Measurements from ENCODE around the gene SIX3.

Gene SIX3

DNA sequence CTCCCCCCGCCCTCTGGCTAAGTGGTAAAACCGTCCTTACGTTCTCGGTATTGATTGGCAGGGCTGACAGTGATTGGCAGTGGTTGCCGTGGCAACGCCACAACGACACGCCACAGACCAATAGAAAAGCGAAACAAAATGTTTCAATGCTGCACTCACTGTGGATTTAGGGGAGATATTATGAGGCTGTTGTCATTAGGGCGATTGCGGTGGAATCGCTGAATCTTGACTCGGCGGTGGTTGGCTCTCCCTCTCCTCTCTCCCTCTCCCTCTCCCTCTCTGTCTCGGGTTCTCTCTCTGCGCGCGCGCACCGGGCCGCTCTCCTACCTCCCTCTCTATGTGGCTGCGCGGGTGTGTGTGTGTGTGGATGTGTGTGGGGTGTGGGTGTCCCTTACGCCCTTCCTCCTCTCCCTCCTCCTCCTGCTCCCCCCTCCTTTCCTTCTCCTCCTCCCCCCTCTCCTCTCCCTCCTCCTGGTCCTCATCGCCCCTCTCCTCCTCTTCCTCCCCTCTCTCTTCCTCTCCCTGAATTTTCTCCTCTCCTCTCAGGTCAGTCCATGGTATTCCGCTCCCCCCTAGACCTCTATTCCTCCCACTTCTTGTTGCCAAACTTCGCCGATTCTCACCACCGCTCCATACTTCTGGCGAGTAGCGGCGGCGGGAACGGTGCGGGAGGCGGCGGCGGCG is at the start of gene SIX3:
SIX3 (plus strand) TSS at position 152 of the 684 bp plus-strand sequence; CDS start at position 555, 403 bp downstream.
- TF ChIP-seq CTCF (IDR thresholded peaks at IDR 0.05), result no peak
- peaks cover 100% of the 10 kb centered on the region for H3K27me3 ChIP-seq
- no peaks in the 10 kb centered on the region for H3K36me3 ChIP-seq
- no peaks in the 10 kb centered on the region for H3K9me3 ChIP-seq
- no peak within 1 kb of the TSS for H3K4me3 ChIP-seq (ENCODE audit: low read depth in 1 of 2, low read length in 1 of 2)
- peaks cover 11 to 32% of the 10 kb centered on the region in 2 experiments for H3K4me1 ChIP-seq (ENCODE audit: control insufficient read depth in 1 of 2, insufficient read depth in 1 of 2, low read depth in 1 of 2, low read length in 1 of 2)
- no peak within 1 kb of the TSS for H3K27ac ChIP-seq

- no peak overlapping the region for H3K4me3 ChIP-seq (ENCODE audit: low read depth in 1 of 2, low read length in 1 of 2)
- no peaks in the 10 kb centered on the region for H3K4me1 ChIP-seq (ENCODE audit: control insufficient read depth in 1 of 2, insufficient read depth in 1 of 2, low read depth in 1 of 2, low read length in 1 of 2)
- no peak overlapping the region for H3K27ac ChIP-seq
- H3K36me3 ChIP-seq, result no peaks in the 10 kb centered on the region
- peaks cover 18% of the 10 kb centered on the region for H3K27me3 ChIP-seq
- no peaks in the 10 kb centered on the region for H3K9me3 ChIP-seq
- no peak for TF ChIP-seq CTCF (IDR thresholded peaks at IDR 0.05)
Observed at GRCh38 chr2:44894058-44894457, 47.4 kb upstream of the SIX3 start.

DNA sequence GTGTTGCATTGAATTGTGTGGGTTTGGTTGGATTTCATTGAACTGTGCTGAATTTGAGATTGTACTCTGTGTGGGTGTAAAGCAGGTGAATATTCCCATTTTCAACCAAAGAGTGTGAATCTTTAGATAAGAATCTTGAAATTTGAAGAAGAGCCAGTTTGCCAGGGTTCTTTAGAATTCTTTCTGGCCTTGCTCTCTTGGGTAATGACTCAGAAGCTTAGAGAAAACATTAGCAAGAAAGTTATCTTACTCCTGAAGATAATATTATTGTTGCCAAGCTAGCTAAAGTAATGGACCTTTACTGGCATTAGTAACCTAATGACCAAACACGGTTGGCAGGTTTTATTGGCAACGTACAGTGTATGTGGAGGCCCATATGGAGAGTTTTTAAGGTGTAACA is 46.4 kb upstream of the SIX3 start:
- Histone ChIP-seq H3K4me3 (ENCODE audit: low read depth in 1 of 2, low read length in 1 of 2) (no peak overlapping the region), H3K27ac (no peak overlapping the region), H3K27me3 (peaks cover 28% of the 10 kb centered on the region), H3K36me3 (no peaks in the 10 kb centered on the region), H3K4me1 (ENCODE audit: control insufficient read depth in 1 of 2, insufficient read depth in 1 of 2, low read depth in 1 of 2, low read length in 1 of 2) (no peaks in the 10 kb centered on the region), H3K9me3 (no peaks in the 10 kb centered on the region)
- TF ChIP-seq CTCF (IDR thresholded peaks at IDR 0.05), result no peak

- Histone ChIP-seq H3K27ac (no peak overlapping the region), H3K4me3 (ENCODE audit: low read depth in 1 of 2, low read length in 1 of 2) (no peak overlapping the region), H3K9me3 (no peaks in the 10 kb centered on the region), H3K27me3 (peaks cover 52% of the 10 kb centered on the region), H3K36me3 (no peaks in the 10 kb centered on the region), H3K4me1 (ENCODE audit: control insufficient read depth in 1 of 2, insufficient read depth in 1 of 2, low read depth in 1 of 2, low read length in 1 of 2) (no peaks in the 10 kb centered on the region)
- no peak for TF ChIP-seq CTCF (IDR thresholded peaks at IDR 0.05)
Observed at GRCh38 chr2:44897406-44897805, 44.1 kb upstream of the SIX3 start.

DNA sequence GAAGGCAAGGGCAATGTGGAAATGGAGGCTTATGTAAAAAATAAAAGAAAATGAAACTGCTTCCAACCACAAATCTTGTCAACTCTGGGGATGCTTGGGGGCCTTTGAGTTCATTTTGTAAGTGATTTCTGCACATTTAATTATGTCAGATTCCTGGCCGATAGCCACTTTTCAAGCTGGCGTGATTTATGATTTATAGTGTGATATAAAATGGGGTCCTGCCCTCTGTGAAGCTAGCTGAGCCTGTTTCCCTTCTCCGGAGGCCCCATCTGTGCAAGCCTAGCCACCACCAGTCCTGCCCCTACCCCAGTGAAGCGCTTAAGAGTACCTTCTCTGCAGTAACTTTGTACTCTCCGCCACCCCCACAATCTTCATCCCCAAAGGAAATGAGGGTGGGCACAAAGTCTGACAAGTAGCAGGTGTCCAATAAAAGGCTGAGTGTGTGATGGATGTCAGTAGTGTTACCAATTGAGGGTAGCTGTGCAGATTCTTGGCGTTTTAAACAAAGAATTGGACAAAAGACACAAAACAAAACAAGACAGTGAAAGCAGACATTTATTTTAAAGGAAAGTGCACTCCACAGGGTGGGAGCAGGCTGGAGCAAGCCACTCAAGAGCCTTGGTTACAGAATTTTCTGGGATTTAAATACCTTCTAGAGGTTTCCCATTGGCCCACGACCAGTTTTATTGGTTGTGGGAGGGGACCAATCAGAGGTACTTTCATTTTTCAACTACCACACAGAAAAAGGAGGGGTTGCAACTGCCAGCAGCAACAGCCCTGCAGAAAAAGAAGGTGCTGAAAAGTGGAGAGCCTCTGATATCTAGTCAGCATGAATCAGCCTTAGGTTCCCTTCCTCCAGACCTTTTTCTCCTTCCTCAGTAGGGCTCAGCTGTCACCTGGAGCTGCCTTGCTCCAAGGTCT is 39.0 kb upstream of the SIX3 start:
- Histone ChIP-seq H3K36me3 (no peaks in the 10 kb centered on the region), H3K9me3 (no peaks in the 10 kb centered on the region), H3K27ac (no peak overlapping the region), H3K27me3 (peaks cover 67% of the 10 kb centered on the region), H3K4me1 (ENCODE audit: control insufficient read depth in 1 of 2, insufficient read depth in 1 of 2, low read depth in 1 of 2, low read length in 1 of 2) (no peaks in the 10 kb centered on the region), H3K4me3 (ENCODE audit: low read depth in 1 of 2, low read length in 1 of 2) (no peak overlapping the region)
- no peak for TF ChIP-seq CTCF (IDR thresholded peaks at IDR 0.05)
